Activated T-helper 1 cell treated with Interleukin-2 at 50 U/mL for 16 hours (primary cell): Measurements from ENCODE around the gene CACNG1.
"Not testable (repeated sequence)": the region's sequence is repeated elsewhere in the genome, so short reads cannot be mapped to it uniquely, and the experiment has no call there.

Source experiments
- DNase-seq: peaks from one replicate; pipeline ENCODE4 v3.0.0-alpha.2; 2020; ENCODE audit warnings: low read depth

The CACNG1 gene

GRCh38 chr17:67080804-67081203 is 36.5 kb downstream of the CACNG1 start:
- no peak for DNase-seq

GRCh38 chr17:67082107-67082506 is 37.8 kb downstream of the CACNG1 start:
- no peak for DNase-seq

- DNase-seq: no peak
Measured at GRCh38 chr17:67085406-67085805, 41.1 kb downstream of the CACNG1 start.

- DNase-seq: no peak
Measured at GRCh38 chr17:67088639-67089038, 44.3 kb downstream of the CACNG1 start.

- no peak for DNase-seq
Measured at GRCh38 chr17:67090341-67090740, 46.0 kb downstream of the CACNG1 start.

GRCh38 chr17:67092291-67092690 is 47.9 kb downstream of the CACNG1 start:
- DNase-seq: no peak

GRCh38 chr17:67092710-67093109 is 48.4 kb downstream of the CACNG1 start:
- DNase-seq: not testable (repeated sequence)

GRCh38 chr17:67093348-67093747 is 49.0 kb downstream of the CACNG1 start:
- no peak for DNase-seq

GRCh38 chr17:67095291-67095690 is 50.9 kb downstream of the CACNG1 start:
- not testable (repeated sequence) for DNase-seq

GRCh38 chr17:67095803-67096202 is 51.4 kb downstream of the CACNG1 start:
- no peak for DNase-seq

GRCh38 chr17:67096609-67097008 is 52.3 kb downstream of the CACNG1 start:
- DNase-seq: no peak

- DNase-seq: no peak
Measured at GRCh38 chr17:67098006-67098405, 53.7 kb downstream of the CACNG1 start.

- not testable (repeated sequence) for DNase-seq
Measured at GRCh38 chr17:67104641-67105040, 60.3 kb downstream of the CACNG1 start.

GRCh38 chr17:67105213-67105612 is 60.9 kb downstream of the CACNG1 start:
- DNase-seq: no peak
